Stomach (tissue), 4 donors: ENCODE data around the gene MEGF6.

ENCODE experiments used
- POLR2A ChIP-seq, 4 donors: fragments of 450-650 bp; IDR thresholded peaks; one replicate each; pipeline ENCODE4 v1.6.1; 2016; ENCODE audit warnings: antibody characterized with exemption in 4 of 4, control low read depth in 2 of 4, mild to moderate bottlenecking in 1 of 4, moderate library complexity in 1 of 4
- TF ChIP-seq, protein P1 (sequence below), 7 experiments: fragments of 450-650 bp in 4 of 7; fragments of 200-600 bp in 3 of 7; sonication (generic) in 3 of 7; IDR thresholded peaks; one replicate each; pipeline ENCODE4 v1.5.1; 2016 to 2019; ENCODE audit warnings: antibody characterized with exemption in 7 of 7, control low read depth in 2 of 7, mild to moderate bottlenecking in 1 of 7

DNA sequence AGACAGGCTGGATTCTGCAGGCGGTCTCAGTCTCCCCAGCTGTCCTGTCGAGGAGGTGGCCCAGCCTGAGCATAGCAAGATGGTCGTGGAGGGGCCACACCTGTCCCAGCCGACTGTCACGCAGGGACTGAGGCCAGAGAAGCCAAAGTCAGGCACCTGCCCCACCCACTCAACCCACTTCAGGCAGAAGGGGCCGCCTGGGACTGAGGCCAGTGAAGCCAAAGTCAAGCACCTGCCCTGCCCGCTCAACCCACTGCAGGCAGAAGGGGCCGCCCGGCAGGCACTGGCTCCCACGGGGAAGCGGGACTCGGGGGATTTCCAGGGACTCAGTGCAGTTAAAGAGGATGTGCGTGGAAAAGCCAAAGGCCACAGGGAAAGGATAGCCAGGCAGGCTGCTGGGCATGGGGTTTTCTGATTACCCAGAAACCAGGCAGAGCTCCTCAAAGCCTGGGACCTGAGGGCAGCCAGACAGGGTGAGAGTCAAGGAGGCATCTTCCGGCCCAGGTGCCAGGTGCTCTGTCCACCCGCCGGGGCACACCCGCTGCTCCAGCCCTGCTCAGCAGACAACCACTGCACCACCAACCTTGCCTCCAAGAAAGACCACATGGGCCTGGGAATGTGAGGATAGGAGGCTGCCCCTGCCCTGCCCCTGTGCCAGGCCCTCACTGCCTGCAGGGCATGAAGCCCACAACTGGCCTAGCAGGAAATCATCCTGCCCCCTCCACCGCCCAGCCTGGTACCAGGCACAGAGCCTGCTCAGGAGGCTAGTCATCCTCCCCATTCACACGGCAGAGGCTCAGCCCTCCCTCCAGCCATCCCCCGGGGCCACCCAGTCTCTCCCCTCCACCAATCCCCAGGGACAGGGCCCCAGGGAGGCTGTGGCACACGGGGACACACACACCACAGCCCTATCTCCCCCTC lies 41.0 kb downstream of the MEGF6 start:
- no peak for TF ChIP-seq POLR2A (IDR thresholded peaks at IDR 0.05)
- TF ChIP-seq, protein P1, sequence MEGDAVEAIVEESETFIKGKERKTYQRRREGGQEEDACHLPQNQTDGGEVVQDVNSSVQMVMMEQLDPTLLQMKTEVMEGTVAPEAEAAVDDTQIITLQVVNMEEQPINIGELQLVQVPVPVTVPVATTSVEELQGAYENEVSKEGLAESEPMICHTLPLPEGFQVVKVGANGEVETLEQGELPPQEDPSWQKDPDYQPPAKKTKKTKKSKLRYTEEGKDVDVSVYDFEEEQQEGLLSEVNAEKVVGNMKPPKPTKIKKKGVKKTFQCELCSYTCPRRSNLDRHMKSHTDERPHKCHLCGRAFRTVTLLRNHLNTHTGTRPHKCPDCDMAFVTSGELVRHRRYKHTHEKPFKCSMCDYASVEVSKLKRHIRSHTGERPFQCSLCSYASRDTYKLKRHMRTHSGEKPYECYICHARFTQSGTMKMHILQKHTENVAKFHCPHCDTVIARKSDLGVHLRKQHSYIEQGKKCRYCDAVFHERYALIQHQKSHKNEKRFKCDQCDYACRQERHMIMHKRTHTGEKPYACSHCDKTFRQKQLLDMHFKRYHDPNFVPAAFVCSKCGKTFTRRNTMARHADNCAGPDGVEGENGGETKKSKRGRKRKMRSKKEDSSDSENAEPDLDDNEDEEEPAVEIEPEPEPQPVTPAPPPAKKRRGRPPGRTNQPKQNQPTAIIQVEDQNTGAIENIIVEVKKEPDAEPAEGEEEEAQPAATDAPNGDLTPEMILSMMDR (IDR thresholded peaks at IDR 0.05) = no peak
